CD4-positive, alpha-beta T cell treated with Interleukin-21 for 1 hour (primary cell): ENCODE measurements around the gene C20orf96.

ENCODE experiments used
- DNase-seq: peaks from one replicate; pipeline ENCODE4 v3.0.0-alpha.2; 2020

The C20orf96 gene

DNA sequence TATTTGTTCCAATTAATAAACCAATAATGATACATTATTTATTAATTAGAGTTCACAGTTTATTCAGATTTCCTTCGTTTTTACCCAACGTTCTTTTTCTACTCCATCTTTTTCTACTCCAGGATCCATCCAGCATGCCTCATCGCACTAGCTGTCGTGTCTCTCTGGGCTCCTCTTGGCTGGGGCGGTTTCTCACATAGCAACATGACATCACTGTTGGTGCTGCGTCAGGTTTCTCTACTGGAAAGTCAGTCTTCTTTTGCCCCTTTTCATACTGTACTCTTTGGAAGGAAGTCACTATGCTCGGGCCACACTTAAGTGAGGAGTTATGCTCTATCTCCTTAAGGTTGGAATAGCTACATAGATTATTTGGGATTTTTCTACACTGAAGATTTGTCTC is 21.1 kb upstream of the C20orf96 start:
- no peak for DNase-seq

DNA sequence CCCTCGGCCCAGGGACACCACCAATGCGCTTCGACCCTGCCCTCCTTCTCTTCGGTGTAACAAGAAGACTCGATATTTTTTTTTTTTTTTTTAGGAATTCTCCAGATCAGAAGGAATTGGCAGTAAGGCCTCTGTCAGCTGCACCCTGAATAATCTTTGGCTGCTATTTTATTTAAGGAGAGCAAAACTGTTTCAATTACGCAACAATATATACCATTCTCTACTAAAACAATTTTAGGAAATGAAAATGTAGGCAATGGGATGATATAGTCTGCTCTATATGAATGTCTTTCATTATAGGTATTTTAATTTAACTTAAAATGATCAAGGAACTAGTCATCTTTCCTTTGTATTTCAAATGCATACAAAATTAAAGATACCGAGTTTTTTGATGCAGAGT is 20.1 kb upstream of the C20orf96 start:
- DNase-seq = no peak

DNA sequence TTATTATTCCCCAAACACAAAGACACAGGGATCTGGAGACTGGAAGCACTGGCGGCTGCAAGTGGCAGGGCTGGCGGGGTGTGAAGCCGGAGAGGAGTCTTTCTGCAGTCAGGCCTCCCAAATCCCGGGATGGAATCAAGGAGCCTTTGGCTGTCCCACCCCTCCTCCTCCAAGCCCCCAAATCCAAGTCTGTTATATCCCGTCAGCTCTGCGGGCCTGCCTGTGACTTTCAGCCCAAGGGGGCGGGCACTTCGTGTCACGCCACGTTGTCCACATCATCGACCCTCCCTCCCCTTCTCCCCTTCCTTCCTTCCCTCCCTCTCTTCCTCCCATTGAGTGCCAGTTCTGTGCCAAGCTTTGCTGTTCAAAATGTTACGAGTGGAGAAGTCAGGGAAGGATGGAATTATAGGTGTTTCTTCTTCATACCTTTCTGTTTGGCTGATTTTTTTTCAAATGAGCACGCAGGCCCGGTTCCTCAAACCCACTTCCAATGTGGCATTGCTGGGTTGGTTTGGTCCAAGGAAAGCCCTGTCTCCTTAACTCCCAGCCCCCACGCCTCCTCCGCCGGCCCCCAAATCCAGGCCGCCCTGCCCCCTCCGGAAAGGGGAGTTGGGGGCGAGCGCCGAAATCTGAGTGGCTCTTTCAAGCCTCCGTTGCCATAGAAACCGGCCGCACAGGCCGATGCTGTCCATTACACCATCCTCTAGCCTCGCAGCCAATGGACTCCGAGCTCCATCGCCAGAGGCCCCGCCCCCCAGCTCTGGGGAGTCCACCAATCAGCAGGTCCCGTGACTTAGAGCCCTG is 19.5 kb upstream of the C20orf96 start:
- DNase-seq = peak; percentile 84

DNA sequence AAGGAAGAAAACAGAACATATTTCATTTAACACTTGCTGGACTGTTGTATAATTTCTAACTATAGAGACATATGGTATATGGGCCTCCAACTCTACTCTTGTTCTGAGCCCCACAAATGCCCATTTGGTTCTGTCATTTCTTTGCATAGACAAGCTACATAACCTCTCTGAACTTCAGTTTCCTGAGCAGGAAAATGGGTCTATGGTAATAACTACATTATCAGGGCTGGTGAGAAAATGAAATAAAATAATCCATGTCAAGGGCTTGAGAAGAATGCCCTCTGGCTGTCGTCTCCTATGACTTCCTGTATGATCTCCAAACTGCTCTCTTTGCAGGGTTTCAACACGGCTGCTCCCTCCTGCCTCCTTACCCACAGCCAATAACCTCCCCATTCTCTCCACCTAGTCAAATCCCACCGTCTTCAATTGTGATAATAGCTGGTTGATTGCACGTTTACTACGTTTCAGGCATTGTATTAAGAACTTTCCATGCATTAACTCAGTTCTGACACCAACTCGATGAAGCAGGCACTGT is 18.8 kb upstream of the C20orf96 start:
- DNase-seq = no peak

DNA sequence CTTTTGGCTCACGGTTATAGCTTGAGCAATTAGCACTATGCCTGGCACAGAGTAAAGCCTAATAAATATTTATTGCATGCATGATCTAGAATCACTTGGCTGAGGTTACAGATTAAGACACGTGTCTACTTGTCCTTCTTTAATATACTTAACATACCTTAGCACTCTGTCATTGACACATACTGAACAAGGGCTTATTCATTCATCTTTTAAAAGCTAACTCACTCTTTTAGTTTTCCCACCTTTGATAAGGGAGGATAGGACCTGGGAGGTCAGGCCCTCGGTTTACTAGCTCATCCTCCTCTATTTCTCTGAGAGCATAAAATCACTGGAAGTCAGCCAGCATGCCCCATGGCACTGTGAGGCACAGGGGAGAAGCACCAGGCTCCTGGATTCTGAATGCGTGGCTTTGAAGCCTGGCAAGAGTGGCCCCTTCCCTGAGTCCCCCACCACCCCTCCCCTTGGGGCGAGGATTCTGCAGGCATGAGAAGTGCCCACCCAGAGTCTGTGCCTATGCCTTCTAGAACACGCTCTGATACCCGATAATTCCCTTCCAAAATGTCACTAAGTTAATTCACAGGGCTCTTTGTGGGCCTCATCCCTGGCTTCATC is 18.0 kb upstream of the C20orf96 start:
- DNase-seq = no peak

DNA sequence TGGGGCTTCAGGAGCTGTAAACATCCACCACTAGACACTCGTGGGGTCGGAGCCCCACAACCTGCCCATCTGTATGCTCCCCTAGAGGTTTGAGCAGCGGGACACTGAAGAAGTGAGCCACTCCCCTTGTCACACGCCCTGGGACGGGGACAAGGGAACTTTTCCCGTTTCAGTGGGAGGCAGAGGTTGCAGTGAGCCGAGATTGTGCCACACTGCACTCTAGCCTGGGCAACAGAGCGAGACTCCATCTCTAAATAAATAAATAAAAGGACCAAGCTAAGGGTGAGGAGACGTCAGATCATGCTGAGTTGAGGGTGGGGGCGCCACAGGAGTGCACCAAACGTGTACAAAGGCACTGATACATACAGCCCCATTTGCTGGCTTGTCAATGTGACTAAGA is 15.2 kb upstream of the C20orf96 start:
- no peak for DNase-seq

DNA sequence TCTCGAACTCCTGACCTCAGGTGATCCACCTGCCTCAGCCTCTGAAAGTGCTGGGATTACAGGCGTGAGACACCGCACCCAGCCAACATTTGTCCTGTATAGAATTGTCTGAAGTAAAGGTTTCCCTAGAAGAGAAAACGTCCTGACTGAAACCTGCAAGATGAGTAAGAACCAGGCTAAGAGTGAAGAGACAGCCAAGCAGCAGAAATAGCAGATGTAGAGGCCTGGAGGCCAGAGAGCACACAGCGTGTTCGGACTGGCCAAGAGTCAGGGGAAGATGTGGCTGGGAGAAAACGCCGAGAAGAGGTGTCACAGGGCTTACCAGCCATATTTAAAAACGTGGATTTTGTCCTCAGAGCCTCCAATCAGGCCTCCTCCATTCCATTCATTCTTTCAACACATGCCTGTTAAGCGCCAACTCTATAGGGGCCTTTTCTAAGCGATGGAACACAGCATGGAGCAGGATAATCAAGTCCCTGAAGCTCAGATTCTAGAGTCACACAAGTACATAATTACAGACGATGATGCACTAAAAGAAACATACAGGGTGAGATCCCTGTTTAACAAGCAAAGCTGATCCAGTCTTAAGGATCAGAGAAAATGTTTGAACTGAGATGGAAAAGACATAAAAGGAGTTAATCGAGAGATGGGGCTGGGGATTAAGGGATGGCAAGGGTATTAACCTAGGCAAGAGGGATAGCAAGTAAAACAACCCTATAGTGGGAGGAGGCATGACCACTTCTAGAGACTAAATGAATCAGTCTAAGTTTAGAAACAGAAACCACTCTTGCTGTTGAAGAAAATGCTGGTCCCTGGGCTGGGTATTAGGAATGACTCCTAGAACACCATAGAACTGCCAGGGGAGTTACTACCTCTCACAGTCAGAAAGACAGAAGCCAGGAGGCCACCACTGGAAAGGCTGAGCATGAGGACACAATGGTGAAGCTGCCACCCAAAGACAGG is 11.6 kb upstream of the C20orf96 start:
- DNase-seq = no peak

DNA sequence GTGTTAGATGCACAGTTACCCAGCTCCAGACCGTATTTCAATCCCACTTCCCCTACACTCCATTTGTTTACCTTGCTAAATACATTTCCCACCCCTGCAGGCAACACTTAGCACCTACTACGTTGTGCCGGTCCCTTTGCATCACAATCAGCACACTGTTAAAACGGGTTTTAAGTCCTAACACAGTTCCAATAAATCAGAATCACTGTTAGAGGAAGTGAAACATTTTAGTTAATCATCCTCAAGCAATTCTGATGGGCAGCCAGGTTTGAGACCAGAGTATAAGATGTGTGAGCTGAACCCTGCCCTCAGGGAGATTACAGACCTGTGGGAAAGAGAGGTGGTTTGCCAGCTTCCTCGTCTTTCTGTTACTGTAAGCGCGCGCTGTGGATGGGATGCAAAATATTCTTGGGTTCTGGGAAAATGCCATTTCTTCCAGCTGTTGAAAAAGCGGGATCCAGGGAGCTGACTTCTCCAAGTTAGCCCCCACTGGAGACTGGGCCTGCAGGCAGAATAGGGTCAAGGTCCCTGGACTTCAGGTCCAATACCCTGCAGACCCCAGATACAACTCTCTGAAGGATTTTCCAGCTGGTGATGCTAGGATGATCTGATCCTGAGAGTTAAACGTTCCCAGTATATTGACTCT is 9.9 kb upstream of the C20orf96 start:
- no peak for DNase-seq

DNA sequence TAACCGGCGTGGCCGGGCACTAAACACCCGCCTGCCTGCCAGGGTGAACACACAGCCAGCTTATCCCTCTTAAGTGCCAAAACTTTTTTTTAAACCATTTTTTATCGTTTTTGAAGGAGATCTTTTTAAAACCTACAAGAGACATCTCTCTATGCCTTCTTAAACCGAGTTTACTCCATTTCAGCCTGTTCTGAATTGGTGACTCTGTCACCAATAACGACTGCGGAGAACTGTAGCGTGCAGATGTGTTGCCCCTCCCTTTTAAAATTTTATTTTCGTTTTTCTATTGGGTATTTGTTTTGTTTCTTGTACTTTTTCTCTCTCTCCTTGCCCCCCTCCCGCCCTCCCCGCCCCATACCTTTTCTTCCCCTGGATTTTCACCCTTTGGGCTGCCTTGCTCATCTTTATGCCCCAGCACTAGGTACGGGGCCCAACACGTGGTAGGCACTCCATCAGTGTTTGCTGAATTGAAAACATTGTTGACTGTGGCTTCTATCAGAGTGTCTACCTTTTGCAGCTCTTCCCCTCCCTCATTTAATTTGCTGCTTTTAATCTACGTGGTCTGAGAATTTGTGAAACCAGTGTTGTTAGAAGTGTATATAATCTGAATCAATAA is 8.3 kb upstream of the C20orf96 start:
- no peak for DNase-seq

DNA sequence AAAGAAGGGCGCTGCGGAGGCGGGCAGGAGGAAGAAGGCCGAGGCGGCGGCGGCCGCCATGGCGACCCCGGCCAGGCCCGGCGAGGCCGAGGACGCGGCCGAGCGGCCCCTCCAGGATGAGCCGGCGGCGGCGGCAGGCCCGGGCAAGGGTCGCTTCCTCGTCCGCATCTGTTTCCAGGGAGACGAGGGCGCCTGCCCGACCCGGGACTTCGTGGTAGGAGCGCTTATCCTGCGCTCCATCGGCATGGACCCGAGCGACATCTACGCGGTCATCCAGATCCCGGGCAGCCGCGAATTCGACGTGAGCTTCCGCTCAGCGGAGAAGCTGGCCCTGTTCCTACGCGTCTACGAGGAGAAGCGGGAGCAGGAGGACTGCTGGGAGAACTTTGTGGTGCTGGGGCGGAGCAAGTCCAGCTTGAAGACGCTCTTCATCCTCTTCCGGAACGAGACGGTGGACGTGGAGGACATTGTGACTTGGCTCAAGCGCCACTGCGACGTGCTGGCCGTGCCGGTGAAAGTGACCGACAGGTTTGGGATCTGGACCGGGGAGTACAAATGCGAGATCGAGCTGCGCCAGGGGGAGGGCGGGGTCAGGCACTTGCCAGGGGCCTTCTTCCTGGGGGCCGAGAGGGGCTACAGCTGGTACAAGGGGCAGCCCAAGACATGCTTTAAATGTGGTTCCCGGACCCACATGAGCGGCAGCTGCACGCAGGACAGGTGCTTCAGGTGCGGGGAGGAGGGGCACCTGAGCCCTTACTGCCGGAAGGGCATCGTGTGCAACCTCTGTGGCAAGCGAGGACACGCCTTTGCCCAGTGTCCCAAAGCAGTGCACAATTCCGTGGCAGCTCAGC is 7.6 kb upstream of the C20orf96 start:
- peak; percentile 57 for DNase-seq

DNA sequence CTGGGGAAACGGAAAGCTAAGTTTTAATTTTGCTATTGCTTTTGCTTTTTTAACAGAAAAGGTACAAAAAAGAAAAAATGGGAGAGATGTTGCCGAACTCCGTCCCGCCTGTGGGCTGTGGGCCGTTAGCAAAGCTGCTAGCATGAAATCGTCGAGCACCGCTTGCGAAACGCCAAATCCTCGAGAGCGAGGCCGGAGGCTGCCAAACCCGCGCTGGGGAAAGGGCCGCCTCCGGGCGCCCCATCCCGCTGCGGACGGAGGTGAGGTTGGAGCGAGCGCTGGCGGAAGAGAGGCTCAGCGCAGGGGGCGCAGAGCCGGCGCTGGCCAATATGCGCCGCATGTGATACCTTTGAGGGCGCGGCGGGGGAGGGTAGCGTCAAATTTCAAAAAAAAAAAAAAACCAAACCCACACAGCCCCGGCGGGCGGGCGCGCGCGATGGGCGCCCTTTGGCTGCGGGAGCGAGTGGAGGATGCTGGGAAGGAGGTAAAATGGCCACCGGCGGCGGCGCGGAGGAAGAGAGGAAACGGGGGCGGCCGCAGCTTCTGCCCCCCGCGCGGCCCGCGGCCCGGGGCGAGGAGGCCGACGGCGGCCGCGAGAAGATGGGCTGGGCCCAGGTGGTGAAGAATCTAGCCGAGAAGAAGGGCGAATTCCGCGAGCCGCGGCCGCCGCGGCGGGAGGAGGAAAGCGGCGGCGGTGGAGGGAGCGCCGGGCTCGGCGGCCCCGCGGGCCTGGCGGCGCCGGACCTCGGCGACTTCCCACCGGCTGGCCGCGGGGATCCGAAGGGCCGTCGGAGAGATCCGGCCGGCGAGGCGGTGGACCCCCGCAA is 6.8 kb upstream of the C20orf96 start, which contains the start of gene ZCCHC3:
ZCCHC3 (plus strand) TSS at position 473 of the 827 bp plus-strand sequence; CDS start at position 490, 17 bp downstream.
- DNase-seq = peak; percentile 85

DNA sequence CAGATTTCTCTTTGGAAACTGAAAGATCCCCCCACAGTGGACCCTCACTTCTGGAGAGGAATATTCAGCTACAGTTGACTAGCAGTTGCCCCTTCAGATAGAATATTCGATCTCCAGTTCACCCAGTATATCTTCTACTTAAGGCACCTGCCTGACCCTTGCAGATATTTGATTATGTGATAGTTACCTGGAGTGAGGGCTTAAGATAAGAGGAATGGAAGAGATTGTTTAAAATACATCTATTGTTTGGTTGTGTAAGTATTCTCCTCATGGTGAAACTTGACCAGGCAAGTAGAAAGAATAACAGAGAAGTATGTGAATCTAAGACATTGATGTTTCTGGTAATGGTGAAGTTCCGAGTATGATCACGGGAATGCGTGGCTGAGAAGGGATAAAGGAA is 5.3 kb upstream of the C20orf96 start:
- DNase-seq = no peak

DNA sequence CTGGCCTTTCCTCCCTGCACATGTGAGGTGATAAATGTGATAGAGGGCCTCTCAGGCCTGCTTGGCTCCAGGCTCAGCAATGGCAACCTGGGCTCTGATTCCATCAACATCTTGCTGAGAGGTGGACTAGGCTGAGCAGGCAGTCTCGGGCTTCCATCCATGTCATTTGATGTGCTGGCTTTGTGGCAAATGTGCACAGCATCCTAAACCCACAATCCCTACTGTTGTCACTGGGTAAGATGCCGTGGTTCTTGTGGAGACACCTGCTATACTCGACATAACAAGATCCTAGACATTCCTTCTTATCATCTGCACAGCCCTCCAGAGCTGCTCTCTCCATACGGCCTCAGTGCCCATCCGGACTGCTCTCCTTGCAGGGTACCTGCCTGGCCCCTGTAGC is 4.1 kb upstream of the C20orf96 start:
- DNase-seq = no peak

DNA sequence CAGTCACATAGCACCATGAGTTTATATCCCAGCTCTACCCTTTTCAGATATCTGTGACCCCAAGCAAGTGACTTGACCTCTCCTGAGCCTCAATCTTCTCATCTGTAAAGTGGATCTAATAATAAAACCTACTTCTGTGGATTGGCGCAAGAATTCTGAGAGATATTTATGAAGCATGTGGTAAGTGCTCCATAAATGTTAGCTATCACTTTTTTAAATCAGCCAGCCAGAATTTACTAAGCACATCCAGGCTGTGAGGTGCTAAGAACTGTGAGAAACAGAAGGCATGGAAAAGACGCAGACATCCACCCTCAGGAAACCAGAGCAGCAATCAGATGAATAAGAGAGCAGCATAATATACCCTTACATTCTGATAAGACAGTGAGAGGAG is 862 bp downstream of the C20orf96 start:
- DNase-seq = no peak

DNA sequence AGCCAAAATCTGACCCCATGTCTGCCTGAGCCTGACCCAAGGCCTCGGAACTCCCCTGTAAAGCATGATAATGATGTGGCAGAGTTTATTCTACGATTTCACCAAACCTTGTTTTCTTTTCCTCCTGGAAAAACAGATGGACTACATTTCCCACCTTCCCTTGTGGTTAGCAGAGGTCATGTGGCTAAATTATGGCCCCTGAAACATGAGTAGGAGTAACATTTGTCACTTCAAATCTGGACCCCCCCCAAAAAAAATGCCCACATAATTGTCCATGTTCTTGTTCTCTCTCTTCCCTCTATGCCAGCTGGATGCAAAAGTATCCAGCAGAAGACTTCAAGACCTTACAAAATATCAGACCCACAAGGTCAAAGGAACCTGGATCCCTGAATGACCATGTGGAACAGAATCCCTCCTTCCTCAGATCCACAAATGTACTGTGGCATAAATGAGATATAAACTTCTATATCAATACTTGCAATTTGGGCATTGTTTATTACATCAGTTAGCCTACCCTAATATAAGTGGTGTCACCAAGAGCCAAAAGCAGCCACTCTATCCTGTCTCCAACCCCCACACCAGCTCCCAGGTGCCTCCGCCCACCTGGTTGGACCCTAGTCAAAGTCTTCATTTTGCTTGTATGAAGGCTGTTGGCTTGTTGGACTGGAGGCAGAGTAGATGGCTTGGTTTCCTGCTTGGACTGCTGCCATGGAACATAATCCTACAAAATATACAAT is 1.4 kb downstream of the C20orf96 start:
- no peak for DNase-seq

DNA sequence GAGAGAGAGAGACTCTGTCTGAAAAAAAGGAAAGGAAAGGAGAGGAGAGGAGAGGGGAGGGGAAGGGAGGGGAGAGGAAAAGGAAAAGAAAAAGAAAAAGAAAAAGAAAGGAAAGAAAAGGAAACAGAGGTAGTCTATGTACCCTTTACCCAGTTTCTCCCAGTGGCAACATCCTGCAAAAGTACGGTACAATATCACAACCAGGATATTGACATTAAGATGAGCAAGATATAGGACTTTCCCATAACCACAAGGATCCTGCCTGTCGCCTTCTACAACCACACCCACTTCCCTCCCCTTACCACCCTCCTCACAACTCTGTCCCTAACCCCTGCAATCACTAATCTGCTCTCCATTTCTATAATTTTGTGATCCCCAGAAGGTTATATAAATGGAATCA is 4.0 kb downstream of the C20orf96 start:
- DNase-seq = no peak

DNA sequence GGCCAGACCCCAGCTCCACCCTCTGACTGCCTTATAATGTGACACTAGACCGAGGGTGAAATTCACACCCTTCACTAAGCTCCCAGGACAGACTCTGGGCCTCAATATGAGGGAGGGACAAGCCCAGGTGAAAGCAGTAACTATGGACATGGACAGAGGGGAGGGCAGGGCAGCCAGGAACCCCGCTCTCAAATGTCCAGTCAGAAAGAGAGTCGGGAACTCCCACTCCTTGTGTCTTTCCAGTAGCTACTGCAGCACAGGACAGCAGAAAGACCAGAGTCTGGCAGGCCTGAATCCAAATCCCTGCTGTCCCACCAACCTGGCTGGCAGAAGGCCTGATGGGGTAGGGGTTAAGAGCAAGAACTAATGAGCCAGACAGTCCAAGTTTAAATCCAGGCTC is 6.4 kb downstream of the C20orf96 start:
- DNase-seq = no peak

DNA sequence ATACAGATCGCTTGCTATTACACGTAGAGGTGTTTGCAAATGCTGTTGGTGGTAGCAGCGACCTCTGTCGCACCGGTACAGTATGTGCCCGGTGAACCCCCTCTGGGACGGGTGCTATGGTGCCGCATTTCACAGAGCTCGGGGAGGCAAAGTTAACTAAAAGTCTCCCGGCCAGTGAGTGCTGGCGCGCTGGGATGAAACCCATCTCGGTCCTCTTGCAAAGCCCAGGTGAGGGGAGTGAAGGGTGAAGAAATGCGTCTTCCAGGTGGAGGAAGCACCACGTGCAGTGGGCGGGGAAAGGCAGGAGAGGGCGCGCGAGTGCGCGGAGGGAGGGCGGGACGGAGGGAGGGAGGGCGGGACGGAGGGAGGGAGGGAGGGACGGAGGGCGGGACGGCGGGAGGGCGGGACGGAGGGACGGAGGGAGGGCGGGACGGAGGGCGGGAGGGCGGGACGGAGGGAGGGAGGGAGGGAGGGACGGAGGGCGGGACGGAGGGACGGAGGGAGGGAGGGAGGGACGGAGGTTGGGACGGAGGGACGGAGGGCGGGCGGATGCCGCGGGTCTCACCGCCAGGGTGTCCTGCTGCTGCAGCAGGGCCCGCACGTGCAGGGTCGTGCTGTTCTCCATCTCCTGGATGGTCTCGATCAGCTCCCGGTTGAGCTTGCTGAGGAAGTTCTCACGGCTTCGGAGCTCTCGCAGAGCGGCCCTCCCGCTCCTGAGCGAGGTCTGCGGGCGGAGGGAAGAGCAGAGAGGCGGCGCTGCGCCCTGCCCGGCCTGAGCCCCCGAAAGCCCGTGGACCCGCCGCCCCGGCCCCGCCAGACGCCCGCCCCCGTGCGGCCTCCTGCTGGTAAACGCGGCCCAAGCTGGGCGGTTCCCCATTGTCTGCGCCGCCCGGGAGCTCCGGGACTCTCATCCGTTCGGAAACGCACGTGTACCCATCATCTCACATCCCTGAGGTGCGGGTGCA is 11.7 kb downstream of the C20orf96 start:
- peak; percentile 62 for DNase-seq
